HG02852 (cell line): ENCODE measurements around the gene RARG.
"Not testable (repeated sequence)": the region's sequence is repeated elsewhere in the genome, so short reads cannot be mapped to it uniquely, and the experiment has no call there.

Experiments
- ATAC-seq: cut with Tn5 transposase; IDR thresholded peaks from one replicate; pipeline ENCODE4 v1.9.1; 2021; ENCODE audit warnings: mild to moderate bottlenecking, moderate library complexity; ENCODE audit not compliant: unreplicated experiment

RARG gene

DNA sequence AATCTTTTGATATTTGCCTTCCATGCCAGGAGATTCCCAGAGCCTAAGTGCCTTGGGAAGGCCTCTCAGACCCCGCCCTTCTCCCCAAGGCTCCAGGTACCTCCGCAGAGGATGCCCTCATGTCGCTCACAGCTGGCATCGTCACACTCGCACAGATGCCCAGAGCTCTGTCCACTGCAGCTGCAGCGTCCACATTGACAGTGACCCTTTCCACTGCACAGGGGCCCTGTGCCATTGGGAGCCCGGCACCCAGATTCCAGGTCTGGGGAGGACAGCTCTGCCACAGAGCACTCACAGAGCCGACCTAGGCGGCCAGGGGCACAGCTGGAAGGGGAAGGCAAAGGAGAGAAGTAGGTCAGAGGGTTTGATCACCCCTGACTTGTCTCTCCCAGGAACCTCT lies 39.0 kb downstream of the RARG start:
- ATAC-seq: no peak

DNA sequence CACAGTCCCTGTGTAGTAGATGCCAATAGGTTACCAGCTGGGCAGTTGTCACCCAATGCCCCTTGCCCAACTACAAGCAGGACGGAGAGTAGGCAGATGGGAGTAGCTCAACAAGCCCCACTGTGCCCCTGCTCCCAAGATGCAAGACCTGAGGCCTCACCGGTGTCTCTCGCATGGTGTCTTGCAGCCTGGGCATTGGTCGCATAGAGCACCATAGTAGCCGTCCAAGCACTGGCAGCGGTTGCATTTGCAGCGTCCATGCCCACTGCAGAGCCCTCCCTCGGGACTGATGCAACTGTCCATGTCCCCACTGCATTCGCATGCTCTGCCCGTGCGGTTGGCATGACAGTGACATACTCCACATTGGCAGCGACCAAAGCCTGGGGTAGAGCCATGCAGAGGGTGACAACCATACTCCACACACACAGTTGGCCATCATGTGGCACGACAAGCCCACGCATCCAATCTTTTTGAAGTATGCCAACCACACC lies 39.4 kb downstream of the RARG start:
- ATAC-seq: no peak

DNA sequence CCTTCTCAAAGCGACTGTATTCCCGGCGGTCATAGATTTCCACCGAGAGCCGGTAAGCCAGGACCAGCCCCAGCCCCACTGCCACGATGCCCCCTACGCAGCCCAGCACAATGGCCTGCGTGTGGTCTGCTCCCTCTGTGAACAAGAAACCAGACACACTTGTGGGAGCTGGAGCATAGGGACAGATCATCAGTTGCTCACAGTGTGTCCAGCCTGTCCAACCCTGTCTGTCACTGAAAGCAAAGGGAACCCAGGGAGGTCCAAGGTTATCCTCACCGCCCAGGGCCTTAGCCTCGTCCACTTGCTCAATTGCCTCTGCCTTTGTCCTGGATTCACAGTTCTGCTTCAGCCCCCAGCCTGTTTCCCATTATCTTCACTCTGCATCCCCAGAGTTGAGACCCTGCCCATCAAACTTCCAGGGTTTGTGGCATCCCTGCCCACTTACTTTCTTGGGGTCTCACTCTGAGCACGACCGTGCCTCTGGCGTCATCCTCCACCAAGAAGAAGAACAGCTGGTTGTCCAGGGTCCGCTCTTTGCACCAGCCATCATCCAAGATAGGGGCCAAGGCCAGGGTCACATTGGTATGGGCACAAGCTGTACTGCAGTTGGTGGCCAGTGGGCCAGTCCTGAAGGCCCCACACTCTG lies 40.0 kb downstream of the RARG start:
- ATAC-seq: no peak

DNA sequence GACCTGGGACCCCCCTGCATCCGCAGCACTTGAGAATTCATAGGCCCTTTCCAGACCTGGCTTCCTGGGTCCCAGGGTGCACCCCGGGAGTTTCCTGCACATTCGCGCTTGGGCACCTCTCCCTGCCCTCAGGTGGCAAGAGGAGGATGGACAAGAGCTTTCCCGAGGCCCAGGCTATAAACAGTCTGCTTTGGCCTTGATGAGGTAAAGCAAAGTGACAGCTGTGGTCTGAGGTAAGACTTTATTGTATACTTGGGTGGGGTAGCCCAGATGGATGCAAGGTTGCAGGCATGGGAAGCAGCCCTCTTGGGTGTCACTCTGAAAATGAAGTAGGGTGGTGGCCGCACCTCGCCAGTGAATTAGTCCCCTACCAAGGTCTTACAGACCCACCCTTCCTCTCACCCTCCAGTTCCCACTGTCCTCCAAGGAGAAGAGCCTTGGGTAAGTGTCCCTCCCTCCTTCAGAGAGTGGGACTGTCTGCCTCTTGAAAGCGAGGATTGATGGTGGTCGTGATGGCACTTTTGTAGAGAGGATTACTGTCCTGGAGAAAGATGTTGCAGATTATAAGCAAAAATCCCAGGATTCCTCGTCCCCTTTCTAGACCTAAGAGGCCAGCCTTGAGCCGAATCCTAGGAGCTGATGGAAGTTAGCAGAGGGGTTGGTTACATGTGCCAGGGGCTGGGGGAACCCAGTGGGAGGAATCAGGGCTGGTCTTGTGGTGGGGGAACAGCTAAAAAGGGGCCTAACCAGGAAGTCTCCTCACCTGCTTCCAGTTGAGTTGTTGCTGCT lies 40.7 kb downstream of the RARG start:
- ATAC-seq: no peak

DNA sequence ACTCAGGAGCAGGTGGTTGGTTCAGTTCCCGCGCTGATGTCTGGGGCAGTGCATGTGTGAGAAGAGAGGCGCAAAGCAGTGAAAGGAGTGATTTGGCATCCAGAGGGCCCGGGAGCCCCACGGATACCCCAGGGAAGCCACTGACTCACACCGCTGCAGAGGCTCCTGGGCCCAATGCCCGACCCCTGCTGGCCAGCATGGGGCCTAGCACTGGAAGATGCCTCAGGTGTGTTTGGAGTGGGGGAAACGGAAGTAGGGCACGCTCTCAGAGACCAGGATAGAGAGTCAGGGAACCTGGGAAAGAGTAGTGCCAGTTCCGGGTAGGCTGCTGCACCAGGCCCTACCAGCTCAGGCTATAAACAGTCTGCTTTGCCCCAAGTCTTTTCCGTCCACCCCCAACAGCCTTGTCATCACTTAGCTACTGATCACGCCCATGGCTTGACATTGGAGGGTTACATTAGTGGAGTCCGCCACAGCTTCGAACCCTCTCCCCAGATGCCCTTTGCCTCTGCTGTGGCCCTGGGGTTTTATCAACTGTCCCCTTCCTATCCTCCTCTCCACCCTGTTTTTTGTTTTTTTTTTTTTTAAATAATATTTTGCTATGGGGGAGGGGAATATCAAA lies 41.8 kb downstream of the RARG start:
- ATAC-seq: no peak

DNA sequence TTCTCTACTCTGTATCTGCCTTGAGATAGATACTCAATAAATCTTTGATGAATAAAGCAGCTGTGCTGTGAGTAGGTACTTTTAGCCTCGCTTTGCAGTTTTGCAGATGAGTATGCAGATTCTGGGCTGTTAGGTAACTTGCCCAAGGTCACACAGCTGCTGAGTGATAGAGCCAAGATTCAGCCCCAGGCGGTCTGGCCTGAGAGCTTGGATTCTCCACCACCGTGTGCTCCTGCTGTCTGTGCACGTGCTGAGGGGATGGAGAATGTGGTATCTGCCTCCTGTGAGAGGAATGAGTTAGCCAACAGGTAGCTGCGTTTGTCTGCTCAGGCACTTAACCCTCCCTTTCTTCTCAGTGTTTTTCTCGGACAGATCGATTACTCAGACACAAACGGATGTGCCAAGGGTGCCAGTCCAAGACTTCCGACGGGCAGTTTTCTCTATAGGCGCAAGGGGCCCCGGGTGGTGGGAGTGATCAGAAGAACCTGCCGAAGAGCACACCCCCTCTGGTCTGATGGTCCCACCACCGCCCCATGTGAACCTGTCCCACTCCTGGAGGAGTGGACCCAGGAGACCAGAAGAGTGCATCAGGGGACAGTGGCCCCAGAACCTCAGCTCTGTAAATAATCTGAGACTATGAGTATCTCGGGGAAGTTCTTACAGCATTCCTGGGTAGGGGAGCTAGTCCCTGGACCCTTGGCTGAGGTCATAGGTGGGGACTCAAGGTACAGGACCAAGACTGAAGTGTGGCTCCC lies 44.7 kb downstream of the RARG start:
- ATAC-seq: no peak

DNA sequence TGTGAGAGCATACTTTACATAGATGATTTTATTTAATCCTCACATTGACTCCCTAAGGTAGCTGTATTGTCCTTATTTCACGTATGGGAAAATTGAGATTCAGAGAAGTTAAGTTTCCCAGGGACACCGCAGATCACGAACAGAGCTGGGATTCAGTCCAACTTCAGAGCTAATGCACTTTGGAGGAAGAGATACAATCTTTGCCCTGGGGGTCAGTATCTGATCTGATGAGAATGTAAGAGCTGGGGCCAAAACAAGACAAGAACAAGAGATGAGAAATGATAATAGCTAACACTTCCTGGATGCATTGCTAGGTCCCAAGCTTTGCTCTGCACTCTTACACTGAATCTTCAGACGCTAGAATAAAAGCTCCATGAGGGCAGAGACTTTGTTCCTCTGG lies 45.3 kb downstream of the RARG start:
- no peak for ATAC-seq

DNA sequence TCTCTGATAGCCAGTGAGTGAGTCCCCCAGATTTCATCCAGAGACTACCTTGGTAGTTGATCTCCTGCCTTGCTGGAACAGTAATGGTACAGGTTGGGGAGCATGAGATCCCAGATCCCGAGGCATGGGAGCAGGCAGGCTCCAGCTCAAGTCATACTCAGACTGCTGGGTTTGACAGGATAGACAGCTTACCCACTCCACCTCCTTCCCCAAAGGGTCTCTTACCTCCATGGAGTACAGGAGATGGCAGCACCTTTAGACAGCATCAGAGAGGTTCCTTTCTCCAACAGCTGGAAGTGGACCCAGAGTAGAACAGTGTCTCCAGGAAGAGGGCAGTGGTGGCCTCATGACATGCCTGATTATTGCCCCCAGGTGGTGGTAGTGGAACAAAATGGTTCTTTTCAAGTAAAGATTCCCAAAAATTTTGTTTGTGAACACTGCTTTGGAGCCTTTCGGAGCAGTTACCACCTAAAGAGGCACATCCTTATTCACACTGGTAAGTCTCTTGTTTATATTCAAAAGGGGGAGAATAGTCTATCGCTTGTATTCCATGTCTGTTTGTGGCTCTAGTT lies 46.3 kb downstream of the RARG start:
- ATAC-seq: no peak

DNA sequence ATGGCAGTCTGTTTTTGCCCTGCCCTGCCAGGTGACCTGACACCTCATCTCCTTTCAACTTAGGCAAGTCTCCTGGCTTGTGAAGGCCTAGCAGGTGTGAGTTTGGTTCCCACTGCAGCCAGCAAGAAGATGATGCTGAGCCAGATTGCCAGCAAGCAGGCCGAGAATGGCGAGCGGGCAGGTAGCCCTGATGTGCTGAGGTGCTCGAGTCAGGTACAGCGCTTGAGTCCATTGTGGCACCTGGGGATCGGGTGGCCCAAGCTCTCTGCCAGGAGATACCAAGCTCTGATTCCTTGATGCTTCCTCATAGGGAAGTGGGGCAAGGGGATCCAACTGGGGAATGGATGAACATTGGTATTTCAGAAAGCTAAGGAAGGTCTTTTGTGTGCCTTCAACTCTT lies 47.2 kb downstream of the RARG start:
- no peak for ATAC-seq

DNA sequence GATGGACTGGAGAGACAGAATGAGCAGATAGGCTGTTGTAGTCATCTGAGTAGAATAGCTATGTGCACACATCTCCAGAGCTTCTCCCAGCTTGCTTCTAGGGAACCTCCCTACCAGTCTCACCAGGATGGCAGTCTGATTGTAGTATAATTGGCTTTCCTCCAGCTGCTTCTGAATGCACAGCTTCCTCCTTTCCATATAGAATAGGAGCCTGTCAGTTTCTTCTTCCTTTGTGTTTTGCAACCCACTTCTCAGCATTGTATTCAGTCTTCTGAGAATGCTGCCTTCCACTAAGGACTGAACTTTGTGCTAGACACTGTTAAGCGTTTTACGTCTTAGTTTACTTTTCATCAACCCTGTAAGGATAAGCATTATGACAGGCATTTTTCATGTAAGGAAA lies 49.1 kb downstream of the RARG start:
- no peak for ATAC-seq

DNA sequence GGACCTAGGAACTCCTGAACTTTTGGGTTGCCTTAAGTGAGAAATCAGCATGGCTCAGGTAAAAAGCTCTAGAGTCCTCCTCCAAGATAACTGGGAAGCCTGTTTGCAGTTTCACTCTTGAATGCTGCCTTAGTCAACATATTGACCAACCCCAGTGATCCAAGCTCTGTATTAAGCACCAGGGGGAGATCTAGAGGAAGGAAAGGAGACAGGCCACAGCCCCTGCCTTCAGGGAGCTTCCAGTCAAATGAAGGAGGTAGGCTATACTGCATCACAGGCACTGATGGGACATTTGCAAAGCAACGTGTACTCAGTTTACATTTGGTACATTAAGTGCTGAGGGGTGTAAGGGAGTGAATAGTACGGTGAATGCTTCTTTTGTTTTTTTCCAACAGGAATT lies 50.1 kb downstream of the RARG start:
- ATAC-seq: no peak

DNA sequence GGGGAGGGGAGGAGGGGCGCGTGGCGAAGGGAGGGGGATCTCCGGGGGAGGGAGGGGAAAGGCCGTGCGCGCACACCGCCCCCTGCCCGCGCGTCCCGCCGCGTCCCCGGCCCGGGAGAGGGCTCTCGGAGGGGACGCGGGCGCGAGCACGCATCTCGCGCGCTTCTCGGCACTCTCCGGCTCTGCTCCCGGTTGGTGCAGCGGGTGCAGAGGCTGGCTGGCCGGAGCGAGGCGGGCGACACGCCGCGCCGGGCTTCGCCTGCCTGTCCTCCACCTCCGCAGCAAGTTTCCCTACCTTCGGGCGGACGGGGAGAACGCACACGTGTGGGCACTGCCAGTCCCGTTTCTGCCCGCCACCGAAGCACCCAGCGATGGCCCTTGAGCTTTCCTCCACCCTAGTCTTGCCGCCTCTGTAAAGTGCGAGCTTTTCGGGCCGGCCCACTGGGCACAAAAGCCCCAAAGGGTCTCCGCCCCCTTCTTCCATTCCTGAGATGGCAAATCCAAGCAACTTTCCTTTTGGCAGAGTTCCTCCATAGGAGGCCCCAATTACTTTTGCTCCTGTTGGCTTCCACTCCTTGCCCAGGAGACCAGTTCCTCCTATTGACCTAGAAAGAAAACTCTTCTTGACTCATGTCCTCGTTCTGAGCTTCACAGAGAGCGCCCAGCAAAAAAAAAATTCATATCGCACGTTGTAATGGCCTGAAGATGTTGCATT lies 50.9 kb downstream of the RARG start:
- ATAC-seq: peak; percentile 50

DNA sequence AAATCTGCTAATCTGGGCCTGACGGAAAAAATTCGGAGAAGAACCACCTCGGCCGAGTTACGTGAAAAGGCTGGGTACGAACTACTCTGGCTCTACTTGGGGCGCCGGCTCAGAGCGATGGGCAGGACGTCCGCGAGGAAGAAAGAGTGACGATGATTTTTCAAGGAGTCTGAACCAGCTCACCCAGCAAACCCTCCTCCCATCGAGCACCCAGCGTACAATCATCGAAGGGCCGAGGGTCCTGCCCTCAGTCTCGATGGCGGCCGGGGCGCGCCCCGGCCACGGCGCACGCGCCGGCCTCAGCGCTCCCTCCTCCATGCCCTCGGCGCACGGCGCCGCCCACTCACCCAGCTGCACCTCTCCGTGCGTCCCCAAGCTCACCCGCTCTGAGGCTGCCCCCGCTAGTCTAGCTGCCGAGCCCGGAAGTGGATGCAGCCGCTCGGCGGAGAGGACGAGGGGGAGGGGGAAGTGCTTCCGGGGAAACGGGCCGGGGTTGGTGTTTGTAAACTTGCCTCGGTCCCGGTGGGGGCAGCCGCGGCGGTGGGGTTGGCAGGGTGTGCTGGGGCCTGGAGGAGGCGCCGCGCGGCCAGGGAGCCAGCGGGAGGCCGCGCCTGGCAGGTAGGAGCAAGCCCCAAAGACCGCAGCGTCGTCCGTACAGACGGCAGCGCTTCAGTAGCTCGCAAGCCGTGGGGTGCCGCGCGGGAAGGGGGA lies 51.6 kb downstream of the RARG start, which contains the start of the genes CSAD and ZNF740:
CSAD (minus strand) TSS at position 706 of the 711 bp plus-strand sequence. CDS start 7,455 bp downstream, outside the sequence.
ZNF740 (plus strand) TSS at position 503 of the 711 bp plus-strand sequence. CDS start 1,262 bp downstream, outside the sequence.
- ATAC-seq: peak; percentile 93

DNA sequence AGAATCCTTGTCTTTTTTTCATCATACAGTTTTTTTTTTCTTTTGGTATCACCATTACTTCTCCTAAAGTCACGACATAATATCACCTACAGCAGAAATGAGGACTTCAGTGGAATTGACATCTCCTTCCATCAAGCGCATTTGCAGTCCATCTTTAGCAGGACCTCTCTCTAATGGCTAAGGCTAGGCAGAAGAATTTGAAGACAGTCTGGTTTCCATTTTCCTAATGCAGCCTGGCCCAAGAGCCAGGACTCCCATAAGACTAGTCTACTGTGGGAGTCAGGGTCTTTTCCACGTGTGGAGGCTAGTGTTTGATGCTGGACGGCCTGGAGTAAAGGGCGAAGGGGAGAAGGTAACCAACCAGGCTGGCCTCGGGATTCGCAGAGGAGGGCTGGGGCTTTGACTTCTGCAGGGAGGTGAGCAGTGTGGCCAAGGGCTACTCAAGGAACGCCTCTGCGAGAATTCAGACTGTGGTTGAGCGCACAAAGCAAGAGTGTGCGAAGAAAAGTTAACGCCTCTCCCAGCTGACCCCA lies 52.3 kb downstream of the RARG start:
- peak; percentile 15 for ATAC-seq

DNA sequence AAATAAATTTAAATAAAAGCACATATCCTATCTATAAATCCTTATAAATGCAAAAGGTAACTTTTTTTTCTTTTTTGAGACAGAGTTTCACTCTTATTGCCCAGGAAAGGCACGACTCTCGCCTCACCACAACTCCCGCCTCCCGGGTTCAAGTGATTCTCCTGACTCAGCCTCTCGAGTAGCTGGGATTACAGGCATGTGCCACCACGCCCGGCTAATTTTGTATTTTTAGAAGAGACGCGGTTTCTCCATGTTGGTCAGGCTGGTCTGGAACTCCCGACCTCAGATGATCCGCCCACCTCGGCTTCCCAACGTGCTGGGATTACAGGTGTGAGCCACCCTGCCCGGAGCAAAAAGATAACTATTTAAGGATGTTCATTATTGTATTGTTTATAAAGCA lies 53.2 kb downstream of the RARG start:
- ATAC-seq: not testable (repeated sequence)

DNA sequence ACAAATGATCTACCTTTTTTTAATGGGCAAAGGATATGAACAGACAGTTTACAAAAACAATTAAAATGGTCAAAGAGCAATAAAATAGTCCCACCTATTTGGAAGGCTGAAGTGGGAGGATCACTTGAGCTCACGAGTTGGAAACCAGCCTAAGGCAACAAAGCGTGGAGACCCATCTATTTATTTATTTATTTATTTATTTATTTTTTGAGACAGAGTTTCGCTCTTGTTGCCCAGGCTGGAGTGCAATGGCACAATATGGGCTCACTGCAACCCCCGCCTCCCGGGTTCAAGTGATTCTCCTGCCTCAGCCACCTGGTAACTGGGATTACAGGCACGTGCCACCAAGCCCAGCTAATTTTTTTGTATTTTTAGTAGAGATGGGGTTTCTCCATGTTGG lies 54.6 kb downstream of the RARG start:
- ATAC-seq: not testable (repeated sequence)

DNA sequence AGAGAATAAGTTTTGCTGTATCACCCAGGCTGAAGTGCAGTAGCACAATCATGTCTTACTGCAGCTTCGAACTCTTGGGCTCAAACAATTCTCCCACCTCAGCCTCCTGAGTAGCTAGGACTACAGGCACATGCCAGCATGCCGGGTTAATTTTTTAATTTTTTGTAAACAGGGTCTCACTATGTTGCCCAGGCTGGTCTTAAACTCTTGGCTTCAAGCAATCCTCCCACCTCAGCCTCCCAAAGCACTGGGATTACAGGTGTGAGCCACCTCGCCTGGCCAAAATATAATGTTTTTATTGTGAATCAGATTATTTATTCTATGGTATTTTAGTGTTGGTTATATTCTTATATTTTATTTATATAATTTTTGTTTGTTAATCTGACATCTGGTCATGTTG lies 55.3 kb downstream of the RARG start:
- no peak for ATAC-seq

DNA sequence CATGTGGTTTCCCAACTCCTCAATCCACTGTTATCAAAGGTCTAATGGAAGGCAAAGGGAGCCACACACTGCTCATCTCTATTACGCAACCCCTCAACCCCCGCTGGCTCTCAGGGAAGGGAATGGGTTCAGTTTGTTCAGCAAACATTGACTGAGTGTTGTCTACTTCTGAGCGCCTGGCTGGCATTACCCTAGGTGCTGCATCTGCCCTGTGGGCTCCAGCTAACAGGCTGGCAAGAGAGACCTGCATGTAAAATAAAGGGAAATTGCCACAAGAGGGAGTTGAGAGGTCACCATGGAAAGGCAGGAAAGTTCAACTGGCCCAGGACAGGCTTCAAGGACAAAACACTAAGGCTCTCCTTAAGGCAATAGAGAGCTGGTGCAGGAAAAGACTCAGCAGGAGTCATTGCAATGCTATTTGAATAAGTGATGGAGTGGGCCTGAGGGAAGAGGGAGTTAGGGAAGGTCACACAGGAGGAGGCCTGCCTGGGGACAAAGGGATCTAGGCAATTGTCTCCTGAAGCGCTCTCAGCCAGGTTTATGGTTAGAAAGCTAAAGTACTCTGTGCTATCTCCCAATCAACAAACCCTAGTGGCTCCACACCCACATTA lies 57.0 kb downstream of the RARG start:
- no peak for ATAC-seq
